Fibroblast of lung (primary cell): ENCODE results near the gene ZNF502.

Experiments
- CTCF ChIP-seq, 2 donors: IDR thresholded peaks in 1 of 2; conservative IDR thresholded peaks in 1 of 2; 1 replicate in 1 of 2; 2 replicates in 1 of 2; pipeline ENCODE4 v1.5.1; 2011 to 2012; ENCODE audit warnings: low read length in 2 of 2, control low read depth in 1 of 2, inconsistent platforms in 1 of 2, low read depth in 1 of 2, mild to moderate bottlenecking in 1 of 2
- EZH2 ChIP-seq: IDR thresholded peaks from 2 replicates; pipeline ENCODE4 v1.5.1; 2012; ENCODE audit warnings: low read length, control low read depth, mild to moderate bottlenecking; ENCODE audit errors: missing control alignments

GRCh38 chr3:44682182-44682896 lies 30.1 kb upstream of the ZNF502 start:
- TF ChIP-seq CTCF (conservative IDR thresholded peaks at IDR 0.05 in 1 of 2, IDR thresholded peaks at IDR 0.05 in 1 of 2; ENCODE audit: low read depth in 1 of 2, low read length in 2 of 2) (no peak), EZH2 (no peak)
